KMS-11 (cell line): ENCODE measurements around the gene SEC11C.
A peak's percentile ranks its signal among the peaks of the same experiment; 100 is the strongest.

Experiments
- H2AFZ ChIP-seq: fragments of 200-600 bp; sonication (generic); 2 replicates; pipeline ENCODE4 v1.6.1; 2016; ENCODE audit warnings: antibody characterized with exemption, mixed run types, low read depth
- H3K27ac ChIP-seq: fragments of 200-600 bp; sonication (generic); 2 replicates; pipeline ENCODE4 v1.6.1; 2016; ENCODE audit warnings: mild to moderate bottlenecking, mixed run types
- H3K27me3 ChIP-seq: fragments of 200-600 bp; sonication (generic); 2 replicates; pipeline ENCODE4 v1.6.1; 2017; ENCODE audit warnings: mild to moderate bottlenecking, low read depth, mixed run types, moderate library complexity; ENCODE audit not compliant: insufficient read depth
- H3K36me3 ChIP-seq: fragments of 200-600 bp; sonication (generic); 2 replicates; pipeline ENCODE4 v1.6.1; 2017; ENCODE audit warnings: mild to moderate bottlenecking, mixed run types; ENCODE audit not compliant: insufficient read depth
- H3K4me1 ChIP-seq: fragments of 200-600 bp; sonication (generic); 2 replicates; pipeline ENCODE4 v1.6.1; 2016; ENCODE audit warnings: mild to moderate bottlenecking, low read depth, mixed run types; ENCODE audit not compliant: poor library complexity, severe bottlenecking
- H3K4me2 ChIP-seq: fragments of 200-600 bp; sonication (generic); 2 replicates; pipeline ENCODE4 v1.7.0; 2016; ENCODE audit warnings: mild to moderate bottlenecking, mixed run types
- H3K4me3 ChIP-seq: fragments of 200-600 bp; sonication (generic); IDR thresholded peaks from 2 replicates; pipeline ENCODE4 v1.6.1; 2017; ENCODE audit warnings: low read depth, low read length, mixed read lengths; ENCODE audit not compliant: insufficient read depth
- H3K79me2 ChIP-seq: fragments of 200-600 bp; sonication (generic); 2 replicates; pipeline ENCODE4 v1.6.1; 2016; ENCODE audit warnings: low read depth, mixed run types; ENCODE audit not compliant: insufficient read depth
- H3K9ac ChIP-seq: fragments of 200-600 bp; sonication (generic); 2 replicates; pipeline ENCODE4 v1.6.1; 2016; ENCODE audit warnings: mild to moderate bottlenecking, mixed run types
- H4K20me1 ChIP-seq: fragments of 200-600 bp; sonication (generic); 2 replicates; pipeline ENCODE4 v1.6.1; 2016; ENCODE audit warnings: mild to moderate bottlenecking, mixed run types; ENCODE audit not compliant: insufficient read depth
- TF ChIP-seq, protein P1 (sequence below): fragments of 200-600 bp; sonication (generic); conservative IDR thresholded peaks from 2 replicates; pipeline ENCODE4 v1.6.1; 2017; ENCODE audit warnings: low read depth, mild to moderate bottlenecking, antibody characterized with exemption, low read length, moderate library complexity, mixed read lengths

The SEC11C gene

DNA sequence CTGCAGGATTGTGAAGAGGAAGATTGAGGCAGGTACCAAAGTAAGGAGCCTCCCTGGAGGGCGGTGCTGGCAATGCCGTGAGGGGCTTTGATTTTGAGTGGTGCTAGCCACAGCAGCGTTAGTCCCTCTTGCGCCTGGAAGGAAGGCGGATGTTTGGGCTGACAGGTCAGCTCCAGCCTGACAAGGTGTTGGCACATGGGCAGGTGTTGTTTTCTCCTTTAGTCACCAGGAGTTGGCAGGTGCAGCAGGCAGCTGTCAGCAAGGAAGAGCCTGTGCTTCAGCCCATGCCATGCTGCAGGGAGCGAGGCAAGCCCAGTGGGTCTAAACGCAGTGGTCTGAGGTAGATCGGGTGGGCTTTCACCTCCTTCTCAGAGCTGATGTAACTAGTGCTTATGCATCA lies 8.5 kb downstream of the SEC11C start:
- TF ChIP-seq, protein P1, sequence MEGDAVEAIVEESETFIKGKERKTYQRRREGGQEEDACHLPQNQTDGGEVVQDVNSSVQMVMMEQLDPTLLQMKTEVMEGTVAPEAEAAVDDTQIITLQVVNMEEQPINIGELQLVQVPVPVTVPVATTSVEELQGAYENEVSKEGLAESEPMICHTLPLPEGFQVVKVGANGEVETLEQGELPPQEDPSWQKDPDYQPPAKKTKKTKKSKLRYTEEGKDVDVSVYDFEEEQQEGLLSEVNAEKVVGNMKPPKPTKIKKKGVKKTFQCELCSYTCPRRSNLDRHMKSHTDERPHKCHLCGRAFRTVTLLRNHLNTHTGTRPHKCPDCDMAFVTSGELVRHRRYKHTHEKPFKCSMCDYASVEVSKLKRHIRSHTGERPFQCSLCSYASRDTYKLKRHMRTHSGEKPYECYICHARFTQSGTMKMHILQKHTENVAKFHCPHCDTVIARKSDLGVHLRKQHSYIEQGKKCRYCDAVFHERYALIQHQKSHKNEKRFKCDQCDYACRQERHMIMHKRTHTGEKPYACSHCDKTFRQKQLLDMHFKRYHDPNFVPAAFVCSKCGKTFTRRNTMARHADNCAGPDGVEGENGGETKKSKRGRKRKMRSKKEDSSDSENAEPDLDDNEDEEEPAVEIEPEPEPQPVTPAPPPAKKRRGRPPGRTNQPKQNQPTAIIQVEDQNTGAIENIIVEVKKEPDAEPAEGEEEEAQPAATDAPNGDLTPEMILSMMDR: no peak
- Histone ChIP-seq H3K4me2 (no peak overlapping the region; the same call in 1 of the 2 replicates), H3K36me3 (peaks cover 13% of the 10 kb centered on the region; the same call in 1 of the 2 replicates), H3K79me2 (peaks cover 90% of the 10 kb centered on the region), H4K20me1 (peaks cover 52% of the 10 kb centered on the region), H3K27ac (no peak overlapping the region), H3K9ac (no peak overlapping the region), H3K4me3 (no peak overlapping the region), H2AFZ (no peak overlapping the region), H3K4me1 (peaks cover 69% of the 10 kb centered on the region), H3K27me3 (no peaks in the 10 kb centered on the region)

DNA sequence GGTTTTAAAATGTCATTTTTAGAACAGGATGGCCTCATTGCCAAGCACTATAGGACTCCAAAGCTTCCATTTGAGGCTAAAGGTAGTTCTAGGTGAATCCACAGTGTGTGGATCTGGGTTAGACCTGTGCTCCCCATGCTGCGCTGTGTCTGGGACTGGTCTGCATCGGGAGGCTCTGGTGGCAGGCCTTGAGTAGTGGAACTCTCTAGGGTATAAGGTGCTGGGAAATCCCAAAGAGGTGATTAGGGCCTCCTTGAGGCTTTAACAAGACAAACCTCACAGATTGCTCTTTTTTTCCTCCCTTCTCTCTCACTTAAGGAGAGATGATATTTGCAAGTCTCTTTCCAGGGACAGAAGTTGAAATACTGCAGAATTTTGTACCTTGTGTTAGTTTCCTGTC lies 9.3 kb downstream of the SEC11C start:
- H3K79me2 ChIP-seq: peaks cover 85% of the 10 kb centered on the region

GRCh38 chr18:59149416-59149815 lies 9.7 kb downstream of the SEC11C start:
- Histone ChIP-seq H3K4me1 (peaks cover 56% of the 10 kb centered on the region), H3K9ac (no peak overlapping the region), H3K79me2 (peaks cover 81% of the 10 kb centered on the region), H3K27me3 (no peaks in the 10 kb centered on the region), H3K27ac (peak overlapping the region; percentile 15; the same call in 1 of the 2 replicates), H4K20me1 (peaks cover 48% of the 10 kb centered on the region), H3K4me2 (no peak overlapping the region), H2AFZ (no peak overlapping the region), H3K4me3 (no peak overlapping the region), H3K36me3 (peaks cover 16% of the 10 kb centered on the region; the same call in 1 of the 2 replicates)
- TF ChIP-seq, protein P1: no peak

More for the DNA sequence above, 9.3 kb downstream of the SEC11C start:
- peak overlapping the region; percentile 15; the same call in 1 of the 2 replicates for H3K27ac ChIP-seq
- H3K9ac ChIP-seq: no peak overlapping the region
- H3K36me3 ChIP-seq: peaks cover 16% of the 10 kb centered on the region; the same call in 1 of the 2 replicates
- no peak overlapping the region for H3K4me3 ChIP-seq
- TF ChIP-seq, protein P1: no peak
- no peaks in the 10 kb centered on the region for H3K27me3 ChIP-seq
- H3K4me1 ChIP-seq: peaks cover 60% of the 10 kb centered on the region
- H2AFZ ChIP-seq: no peak overlapping the region
- no peak overlapping the region for H3K4me2 ChIP-seq
- H4K20me1 ChIP-seq: peaks cover 52% of the 10 kb centered on the region

DNA sequence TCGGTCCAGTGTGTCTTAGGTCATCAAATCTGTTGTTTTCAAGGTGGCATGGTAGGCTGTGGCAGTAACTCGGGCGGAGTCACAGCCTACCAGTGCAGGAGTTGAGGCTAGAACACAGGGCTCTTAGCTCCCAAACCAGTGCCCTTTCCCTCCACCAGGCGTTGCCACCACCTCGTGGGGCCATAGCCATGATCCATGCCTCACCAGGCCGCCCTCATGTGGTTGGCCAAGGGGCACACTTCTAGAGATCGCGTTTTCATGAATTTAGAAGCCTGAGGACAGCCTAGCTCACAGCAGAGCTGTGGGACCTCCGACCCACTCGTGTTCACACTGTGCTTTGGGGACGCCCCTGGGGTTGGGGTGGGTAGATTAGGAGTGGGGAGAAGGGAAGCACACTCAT lies 10.6 kb downstream of the SEC11C start:
- Histone ChIP-seq H4K20me1 (peaks cover 44% of the 10 kb centered on the region), H2AFZ (no peak overlapping the region), H3K4me1 (peaks cover 48% of the 10 kb centered on the region), H3K27me3 (no peaks in the 10 kb centered on the region), H3K27ac (no peak overlapping the region), H3K36me3 (peaks cover 21% of the 10 kb centered on the region; the same call in 1 of the 2 replicates), H3K4me3 (no peak overlapping the region), H3K79me2 (peaks cover 73% of the 10 kb centered on the region), H3K9ac (no peak overlapping the region), H3K4me2 (no peak overlapping the region)
- TF ChIP-seq, protein P1: no peak
